HG03139 (cell line): ENCODE measurements around the gene APOBEC3H.

Experiments
- ATAC-seq: cut with Tn5 transposase; IDR thresholded peaks from one replicate; pipeline ENCODE4 v1.9.1; 2021; ENCODE audit not compliant: unreplicated experiment

Gene APOBEC3H

GRCh38 chr22:39153220-39153717, 56.2 kb downstream of the APOBEC3H start:
- ATAC-seq: no peak
